ENCODE measurements around the gene SLC23A3.

The SLC23A3 gene

DNA sequence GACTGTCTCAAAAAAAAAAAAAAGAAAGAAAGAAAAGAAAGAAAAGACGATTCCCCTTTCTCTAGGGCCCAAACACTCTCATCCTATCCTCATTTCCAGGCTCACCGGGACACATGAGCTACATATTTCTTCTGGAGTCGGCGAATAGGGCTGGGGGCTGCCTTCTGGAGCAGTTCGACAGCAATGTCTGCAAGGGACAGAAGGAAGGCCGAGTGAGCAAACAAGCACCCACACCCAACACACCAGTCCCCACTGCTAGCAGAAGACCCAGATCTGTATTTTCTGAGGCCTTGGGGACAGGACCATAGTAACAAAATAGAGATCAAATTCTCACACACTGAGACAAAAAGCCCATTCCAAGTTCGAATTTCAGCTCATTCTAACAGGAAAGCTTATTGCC lies 5.7 kb upstream of the SLC23A3 start:
- no peak for DNase-seq

DNA sequence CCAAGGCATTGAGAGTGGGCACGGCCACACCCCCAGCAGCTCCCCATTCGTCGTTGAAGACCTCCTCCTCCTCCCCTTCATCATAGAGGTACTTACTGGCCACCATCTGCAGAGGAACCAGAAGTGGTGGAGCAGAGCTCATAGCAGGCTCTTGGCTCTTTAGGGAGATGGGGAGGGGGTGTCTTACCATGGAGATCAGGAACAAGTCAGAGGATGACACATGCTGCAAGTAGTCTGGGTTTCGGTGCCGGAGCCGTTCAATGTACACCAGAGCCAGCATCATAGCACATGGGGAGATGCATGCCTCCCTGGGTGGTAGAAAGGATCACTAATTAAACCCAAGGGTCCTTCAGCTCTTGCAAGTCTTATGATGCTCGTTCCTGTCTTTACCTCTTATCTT lies 5.0 kb upstream of the SLC23A3 start:
- DNase-seq = no peak

DNA sequence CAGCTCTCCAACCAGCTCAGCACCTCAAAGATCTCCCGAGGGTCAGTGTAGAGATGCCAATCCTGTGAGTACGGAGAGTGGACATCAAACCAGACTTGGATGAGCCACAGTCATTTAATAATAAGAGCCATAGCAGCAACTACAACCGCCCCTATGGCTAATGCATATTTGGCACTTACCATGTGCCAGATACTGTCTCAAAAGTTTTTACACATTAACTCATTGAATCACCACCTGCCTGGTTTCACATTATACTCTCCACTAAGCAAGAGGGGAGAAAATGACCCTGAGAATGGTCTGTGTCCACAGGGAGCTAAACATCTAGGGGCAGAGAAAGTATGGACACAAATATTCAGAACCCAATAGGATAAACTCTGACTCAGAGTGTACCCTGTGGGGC lies 4.3 kb upstream of the SLC23A3 start:
- DNase-seq = no peak

DNA sequence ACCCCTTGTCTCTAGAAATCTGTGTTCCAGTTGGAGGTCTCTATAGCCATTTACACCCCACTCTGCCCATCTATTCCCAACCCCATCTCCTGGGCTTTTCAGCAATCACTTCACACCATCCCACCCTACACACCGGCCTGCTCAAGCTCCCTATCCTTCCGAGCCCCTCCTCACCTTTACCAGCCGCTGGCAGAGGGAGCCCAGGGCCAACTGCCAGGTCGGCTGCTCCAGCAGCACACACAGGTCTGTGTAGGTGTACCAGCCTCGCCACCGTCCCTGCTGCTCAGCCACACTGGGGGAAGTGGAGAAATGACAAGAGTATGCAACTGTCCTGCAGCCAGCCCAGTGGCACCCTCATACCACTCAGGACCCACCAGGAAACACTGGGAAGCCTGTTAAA lies 3.3 kb upstream of the SLC23A3 start:
- DNase-seq = no peak

DNA sequence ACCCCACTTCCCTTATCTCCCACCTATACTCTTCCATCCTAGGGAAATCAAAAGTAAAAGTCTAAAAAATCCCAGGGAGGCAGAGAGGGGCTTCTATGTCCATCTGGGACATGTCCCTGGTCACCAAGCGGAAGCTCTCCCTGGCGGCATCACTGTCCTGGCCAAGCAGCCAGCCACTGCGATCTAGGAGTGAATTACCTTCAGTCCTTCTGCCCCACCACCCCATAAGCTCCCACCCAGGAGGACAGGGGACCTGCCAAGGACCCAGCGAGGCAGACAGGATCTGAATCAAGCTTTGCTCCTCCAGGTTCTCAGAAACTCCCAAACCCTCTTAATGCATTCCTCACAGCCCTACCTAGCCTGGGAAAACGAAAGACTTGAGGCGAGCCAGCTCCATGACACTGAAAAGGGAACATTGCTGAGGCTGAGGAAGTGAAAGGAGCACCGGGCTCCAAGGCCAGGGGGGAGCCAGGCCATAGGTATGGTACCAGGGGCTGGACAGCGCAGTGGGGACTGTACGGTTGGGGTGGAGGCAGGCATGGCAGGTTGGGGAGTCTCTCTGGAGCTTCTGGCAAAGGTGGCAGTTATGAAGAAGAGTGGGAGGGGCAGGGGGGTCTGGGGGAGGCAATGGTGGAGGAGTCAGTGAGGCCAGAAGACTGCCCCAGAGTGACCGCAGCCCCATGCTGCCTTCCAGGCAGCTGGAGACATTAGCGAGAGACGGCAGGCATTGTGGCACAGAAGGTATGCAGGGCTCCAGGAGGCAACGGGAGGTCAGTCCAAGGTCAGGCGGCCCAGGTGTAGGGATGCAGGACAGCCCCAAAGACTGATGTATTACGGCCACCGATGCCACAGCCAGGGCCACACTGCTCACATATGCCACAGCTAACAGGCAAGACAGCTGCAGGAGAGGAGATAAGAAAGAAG lies 2.7 kb upstream of the SLC23A3 start:
- DNase-seq = no peak

DNA sequence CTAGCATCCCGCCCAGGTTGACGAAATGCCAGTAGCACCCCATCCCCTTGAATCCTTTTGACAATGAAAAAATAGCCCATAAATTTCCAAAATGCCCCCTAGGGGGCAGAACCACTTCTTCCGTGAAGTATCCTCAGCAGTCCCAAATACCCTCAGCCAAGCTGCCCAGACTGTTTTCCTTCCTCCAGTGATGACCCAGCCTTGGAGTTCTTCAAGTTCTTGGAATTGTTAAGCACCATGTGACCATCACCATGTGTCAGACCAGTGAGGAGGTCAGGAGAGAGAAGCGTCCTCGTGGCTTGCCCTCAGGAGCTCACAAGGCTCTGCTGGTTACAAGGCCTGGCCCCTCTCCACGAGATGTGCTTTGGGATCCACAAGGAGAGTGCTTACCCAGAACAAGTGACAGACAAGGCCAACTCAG lies 1.4 kb upstream of the SLC23A3 start:
- peak; percentile 30 for DNase-seq

DNA sequence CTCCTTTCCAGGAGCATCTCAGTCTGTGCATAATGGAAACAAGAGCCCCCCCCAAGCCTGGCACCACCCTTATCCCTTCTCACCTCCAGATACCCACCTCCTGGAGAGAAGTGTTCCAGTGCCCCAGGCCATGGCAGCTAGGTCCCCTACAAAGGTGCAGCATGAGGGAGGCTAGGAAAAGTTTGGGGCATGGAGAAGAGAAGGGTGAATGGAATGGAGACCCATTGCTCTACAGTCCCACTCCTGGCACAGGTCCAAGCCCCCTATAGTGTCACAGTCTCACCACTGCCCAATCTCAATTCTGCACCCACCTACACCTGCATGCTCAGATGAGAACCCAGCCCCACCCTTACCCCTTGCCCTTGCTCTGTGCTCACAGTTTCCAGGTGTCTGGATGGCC lies 897 bp downstream of the SLC23A3 start:
- no peak for DNase-seq

DNA sequence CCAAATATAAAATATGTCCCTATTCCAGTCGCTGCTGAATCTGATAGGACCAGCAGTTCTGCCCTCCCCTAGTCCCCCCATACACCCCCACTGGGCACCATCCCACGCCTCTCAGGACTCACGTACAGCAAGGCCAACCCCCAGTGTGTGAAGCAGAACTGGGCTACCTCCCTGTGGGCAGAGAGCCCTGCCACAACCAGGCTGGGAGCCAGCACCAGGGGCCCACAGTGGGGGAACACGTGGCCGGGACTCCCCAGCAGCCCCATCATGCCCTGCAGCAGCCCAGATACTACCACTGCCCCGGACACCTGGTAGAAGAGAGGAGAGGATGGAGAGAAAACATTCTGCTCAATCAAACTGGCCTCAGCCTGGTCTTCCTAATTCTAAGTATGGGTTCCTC lies 1.3 kb downstream of the SLC23A3 start:
- no peak for DNase-seq

DNA sequence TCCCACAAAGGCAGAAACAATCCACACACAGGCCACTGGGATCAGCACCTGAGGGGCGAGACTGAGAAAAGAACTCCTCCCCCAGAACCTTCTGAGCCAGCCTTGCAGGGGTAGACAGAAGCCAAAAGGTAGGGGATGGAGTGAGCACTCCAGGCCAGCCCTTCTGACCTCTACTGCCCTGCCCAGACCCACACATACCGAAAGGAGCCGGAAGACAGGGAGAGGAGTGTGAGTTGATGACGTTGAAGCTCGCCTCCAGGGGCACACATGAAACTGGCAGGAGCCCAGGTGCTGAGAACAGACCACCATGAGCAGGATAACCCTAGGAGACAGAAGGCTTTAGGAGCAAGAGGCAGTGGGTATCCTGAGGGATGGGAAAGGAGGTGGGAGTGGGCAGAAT lies 1.8 kb downstream of the SLC23A3 start:
- no peak for DNase-seq

DNA sequence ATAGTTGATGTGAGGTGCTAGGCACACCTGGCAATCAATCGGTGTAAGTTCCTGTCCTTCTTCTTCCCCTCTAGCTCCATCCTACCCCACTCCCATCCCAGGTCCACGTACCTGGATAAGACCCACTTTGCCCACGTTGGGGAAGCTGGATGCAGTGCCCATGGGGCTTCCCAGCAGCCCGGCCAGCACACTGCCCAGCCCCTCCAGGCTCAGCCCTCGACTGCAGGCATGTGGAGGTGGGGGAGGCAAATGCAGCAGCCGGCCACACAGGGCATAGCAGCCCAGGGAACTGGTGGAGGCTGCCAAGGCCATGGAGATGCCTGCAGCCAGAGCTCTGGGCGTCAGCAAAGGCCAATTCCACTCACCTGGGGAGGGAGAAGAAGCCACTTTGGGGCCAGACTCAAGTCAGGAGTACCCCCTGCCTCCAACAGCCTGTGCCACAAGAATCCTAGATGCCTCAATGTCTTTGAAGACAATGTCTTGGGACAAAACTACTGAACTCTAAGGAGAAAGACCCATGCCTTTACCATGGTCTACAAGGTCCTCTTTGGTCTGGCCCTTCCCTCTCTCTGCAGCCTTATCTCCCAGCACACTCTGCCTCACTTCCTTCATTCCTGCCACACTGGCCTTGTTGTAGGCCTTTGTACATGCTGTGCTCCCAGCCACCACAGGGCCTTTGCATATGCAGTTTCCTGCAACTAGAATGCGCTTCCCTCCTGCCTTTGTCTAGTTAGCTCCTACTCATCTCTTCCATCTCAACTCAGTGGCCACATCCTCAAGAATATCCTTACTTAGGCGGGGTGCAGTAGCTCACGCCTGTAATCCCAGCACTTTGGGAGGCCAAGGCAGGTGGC lies 4.5 kb downstream of the SLC23A3 start:
- no peak for DNase-seq

DNA sequence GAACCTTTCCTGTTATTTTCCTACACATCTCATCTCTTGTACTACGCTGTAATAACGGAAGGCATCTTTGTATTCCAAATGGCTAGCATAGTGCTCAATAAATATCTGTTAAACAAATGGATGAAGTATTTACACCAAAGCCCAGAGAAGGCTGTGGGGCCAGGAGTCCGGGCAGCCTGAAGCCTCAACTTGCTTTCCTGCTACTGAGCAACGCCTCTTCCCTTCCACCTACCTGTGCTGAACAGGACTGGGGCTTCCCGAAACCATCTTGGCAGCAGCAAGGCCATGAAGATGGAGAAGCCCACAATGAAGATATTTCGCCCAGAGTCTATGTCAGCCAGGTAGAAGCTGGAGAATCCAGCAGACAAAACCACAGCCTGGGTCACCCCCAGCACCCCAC lies 6.7 kb downstream of the SLC23A3 start:
- no peak for DNase-seq

DNA sequence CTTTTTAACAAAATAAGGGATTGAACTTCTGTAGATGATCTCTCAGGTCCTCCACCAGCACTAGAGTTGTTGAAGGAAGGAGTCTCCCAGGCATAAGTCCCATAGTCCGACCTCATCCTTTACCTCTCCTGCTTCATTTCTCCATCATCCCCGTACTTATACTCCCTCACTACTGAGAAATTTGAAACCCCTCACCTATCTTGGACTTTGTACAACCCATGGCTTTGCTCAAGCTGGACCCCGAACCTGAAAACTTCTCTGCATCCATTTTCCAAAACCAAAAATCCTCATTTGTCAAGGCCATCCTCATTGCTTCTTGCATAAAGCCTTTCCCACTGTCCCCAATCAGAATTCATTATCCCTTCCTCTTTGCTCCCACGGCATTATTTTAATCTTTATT lies 8.7 kb downstream of the SLC23A3 start:
- DNase-seq = no peak

DNA sequence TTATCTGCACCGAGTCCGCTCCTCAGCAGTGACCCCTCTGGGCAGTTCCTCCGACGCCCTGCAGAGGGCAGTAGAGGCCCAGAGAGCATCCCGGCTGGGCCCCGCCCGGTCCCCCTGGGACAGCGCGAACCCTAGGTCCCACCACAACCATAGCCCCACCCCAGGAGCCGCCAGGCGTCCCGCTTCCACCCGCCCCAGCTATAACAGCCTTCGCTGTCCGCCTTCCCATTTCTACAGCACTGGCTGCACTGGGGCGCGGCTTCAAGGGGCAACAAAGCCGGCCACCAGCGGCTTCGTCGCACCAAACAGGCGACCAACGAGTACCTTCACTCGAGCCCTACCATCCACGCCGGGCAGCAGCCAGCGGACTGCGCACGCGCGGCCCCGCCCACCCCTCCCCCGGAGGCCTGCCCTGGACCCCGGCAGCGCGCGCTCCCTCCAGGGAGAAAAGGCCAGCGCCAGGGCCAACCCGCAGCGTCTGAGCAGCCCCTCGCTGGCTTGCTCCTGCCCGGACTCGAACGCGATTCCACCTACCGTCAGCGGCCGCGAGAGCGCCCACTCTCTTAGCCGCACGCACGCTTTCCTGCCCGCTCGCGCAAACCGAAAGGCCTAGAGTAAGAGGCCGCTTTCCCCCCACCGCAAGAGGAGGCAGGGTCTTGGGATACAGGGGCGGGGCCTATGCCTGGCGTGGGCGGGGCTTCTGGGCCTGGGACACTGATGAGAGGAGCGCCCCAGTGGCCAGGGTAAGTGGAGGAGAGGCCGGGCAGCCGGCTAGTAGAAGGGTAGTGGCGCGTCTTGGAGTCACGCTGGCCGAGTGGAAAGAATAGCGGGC lies 9.4 kb downstream of the SLC23A3 start, which contains the start of gene NHEJ1:
NHEJ1 (minus strand) TSS at position 630 of the 832 bp plus-strand sequence. CDS start 2,453 bp downstream, outside the sequence.
- peak; percentile 86 for DNase-seq

DNA sequence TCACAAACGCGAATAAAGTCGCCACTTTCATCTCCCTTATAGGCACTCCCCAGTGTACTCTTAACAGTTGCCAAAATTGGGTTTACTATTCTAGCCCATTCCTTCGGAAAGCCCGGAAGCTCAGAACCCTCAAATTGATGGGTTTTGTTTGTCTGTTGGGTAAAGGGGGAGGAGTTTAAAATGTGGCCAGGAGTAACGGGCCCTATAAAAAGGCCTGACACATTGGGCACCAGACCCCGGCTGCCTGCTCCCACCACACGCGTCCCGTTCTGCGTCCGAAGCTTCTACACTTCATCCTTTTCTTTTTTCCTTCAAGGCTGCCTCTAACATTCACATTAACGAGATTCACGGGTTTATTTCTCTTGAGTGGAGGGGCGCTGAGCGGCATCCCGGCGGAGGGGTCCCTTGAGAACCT lies 10.1 kb downstream of the SLC23A3 start:
- no peak for DNase-seq

DNA sequence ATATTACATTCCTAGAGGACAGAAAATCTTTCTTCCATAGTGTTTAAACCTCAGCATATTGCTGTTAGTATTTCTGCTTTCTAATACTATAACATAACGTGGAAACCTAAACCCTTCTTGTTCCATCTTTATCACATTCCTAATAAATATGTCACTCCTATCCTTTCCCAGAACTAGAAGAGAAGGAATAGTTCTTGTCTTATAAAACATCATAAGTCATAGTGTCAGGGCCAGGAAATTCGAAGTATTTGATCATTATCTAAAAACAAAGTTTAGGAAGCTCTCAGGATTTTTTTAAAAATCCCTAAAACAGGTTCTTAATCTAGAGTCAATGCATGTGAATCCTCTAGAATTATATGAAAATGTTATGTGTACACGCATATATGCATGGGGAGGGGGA lies 11.2 kb downstream of the SLC23A3 start:
- no peak for DNase-seq

DNA sequence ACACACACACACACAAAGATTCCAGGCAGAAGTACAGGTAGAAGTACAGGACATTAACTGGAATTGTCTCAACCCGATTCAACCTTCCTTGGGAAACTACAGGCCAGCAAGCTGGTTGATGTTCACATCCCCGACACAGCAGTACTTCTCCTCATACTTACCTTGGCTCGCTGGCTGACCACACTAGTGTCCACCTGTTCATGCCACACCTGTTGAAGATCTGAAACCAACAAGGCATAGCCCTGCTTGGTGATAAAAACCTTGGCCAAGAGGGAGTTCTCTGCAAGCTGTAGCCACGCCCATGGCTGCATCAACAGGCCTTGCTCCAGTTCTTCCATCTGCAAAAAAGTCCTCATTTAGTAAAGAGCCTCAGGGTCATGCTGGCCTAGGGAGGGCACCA lies 11.8 kb downstream of the SLC23A3 start:
- DNase-seq = no peak

DNA sequence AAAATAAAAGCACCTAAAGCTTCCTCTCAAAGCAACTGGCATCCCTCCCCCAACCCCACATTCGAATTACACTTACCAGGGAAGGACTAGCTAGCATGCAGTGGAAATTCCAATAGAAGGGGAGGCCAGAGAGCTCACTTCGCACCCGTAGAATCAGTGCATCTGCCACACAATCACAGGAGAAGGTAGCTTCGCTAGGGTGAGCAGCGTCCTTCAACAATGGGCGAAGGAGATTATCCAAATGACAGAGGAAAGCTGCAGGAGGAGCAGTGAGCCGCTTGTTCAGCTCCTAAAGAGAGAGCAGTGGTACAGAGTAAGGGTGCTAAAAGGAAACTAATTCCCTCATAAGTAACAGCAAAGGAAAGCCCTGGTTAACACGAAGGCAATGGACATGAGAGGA lies 12.4 kb downstream of the SLC23A3 start:
- DNase-seq = no peak

DNA sequence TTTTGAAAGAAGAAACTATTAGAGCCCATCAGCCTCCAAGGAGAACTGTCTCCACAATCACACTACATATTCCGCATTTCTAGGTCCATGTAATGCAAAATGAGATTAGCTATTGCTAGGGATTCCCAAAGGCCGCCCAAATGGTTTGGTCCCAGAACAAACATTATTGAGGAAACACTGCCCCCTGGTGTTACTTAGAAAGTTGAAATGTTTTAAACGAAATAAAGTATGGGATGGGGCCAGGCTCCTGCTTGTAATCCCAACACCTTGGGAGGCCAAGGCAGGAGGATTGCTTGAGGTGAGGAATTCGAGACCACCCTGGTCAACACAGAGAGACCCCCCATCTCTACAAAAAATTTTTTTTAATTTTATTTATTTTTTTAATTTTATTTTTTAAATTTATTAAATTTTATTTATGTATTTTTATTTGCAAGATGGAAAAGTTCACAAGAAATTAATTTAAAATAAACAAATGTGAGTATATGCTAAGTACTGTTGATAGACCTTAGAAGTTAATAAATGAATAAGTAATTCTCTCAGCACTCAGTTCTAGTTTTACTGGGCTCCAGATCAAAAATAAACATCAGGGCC lies 14.7 kb downstream of the SLC23A3 start:
- DNase-seq = peak; percentile 59

DNA sequence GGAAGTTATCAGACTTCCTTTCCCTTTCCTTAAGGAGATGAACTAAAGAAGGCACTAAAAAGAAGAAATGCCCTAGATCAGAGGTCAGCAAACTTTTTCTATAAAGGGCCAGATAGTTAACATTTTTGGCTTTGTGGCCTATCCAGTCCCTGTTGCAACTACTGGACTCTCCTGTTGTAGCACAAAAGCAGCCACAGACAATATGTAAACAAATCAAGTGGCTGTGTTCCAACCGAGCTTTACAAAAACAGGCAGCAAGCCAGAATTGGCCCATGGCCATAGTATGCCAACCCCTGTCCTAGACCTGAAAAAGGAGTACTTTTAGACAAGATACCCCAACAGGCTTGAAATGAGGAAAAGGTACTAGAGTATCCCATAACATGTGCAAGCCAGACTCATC lies 20.2 kb downstream of the SLC23A3 start:
- no peak for DNase-seq

DNA sequence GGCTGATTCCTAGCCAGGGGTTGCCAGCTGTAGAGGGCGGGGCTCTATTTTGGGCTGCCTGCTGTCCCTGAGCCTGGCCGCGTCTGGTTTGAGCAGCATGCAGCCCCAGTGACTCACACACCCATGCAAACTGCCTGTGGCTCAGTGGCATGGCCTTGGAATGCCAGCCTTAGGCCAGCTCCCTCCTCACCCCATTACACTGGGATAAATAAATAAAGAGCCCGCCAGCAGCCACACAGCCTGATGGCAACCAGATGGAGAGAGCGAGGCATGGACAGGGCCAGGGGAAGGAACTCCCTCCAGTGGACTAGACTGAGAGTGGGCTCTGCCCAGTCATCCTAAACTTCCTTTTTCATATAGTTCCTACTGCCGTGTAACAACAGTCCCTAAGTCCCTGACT lies 27.5 kb downstream of the SLC23A3 start:
- DNase-seq = peak; percentile 6

DNA sequence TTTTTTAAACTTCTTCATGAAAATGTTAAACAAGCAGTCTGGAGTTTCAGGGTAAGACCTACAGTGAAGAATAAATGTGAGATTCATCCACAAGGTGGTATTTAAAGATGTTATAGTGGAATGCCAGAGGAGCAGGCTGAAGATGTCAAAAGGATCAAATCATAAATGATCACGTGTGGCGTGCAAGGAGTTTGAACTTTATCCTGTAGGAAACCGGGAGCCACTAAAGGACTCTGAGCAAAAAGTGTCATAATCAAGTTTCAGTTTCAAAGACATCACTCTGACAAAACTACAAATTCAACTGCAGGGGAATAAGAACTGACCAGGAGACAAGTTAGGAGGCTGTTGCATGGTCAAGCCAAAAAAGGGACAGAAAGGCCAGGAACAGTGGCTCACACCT lies 29.1 kb downstream of the SLC23A3 start:
- DNase-seq = no peak

DNA sequence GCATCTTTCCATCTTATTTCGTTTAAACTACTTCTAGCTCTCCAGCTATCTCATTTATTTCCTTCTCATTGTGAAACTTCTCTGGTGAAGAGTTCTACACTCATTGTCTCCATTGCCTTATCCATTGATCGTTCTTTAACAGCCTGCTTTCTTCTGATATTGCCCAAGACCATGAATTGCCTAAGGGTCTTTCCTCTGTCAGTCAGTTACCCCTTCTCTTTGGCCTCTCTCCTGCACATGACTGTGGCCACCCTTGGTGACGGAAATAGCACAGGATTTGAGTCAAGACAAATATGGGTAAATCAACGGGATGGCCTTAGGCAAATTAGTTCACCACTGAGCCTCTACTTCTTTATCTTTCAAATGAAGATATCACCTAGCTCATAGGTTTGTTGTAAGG lies 35.9 kb downstream of the SLC23A3 start:
- peak; percentile 21 for DNase-seq

DNA sequence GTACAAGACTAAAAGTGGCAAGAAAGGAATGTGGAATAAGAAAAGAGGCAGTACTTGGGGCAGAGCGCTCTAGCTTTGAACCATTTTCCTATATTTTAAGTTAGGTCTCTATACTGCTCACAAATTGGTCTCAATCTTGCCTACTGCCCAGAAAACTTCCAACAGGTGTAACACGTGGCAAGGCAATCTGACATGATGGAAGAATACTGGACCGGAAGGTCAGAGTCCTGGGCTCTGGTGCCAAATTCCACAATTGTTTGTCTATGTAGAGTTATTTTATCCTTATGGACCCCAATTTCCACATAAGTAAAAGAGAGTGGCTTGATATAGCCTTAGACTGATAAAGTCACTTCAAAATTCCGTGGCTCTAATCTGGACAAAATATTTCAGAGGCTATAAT lies 38.1 kb downstream of the SLC23A3 start:
- DNase-seq = no peak
